Stimulated activated CD8-positive, alpha-beta memory T cell treated with anti-CD3 and anti-CD28 coated beads, Interleukin-12 subunit alpha, Interleukin-12 subunit beta, amount 100 ng/mL, for 4 hours (primary cell): ENCODE data around the gene OLIG1.

Experiments
- DNase-seq: peaks from one replicate; pipeline ENCODE4 v3.0.0-alpha.2; 2020; ENCODE audit warnings: low read depth

The OLIG1 gene

GRCh38 chr21:33101300-33101911 lies 31.5 kb downstream of the OLIG1 start:
- no peak for DNase-seq

- DNase-seq, result no peak
Measured at GRCh38 chr21:33105088-33105487, 35.1 kb downstream of the OLIG1 start.

GRCh38 chr21:33108228-33108627 lies 38.3 kb downstream of the OLIG1 start:
- DNase-seq, result no peak

- no peak for DNase-seq
Measured at GRCh38 chr21:33109574-33110339, 39.8 kb downstream of the OLIG1 start.

GRCh38 chr21:33110340-33110715 lies 40.4 kb downstream of the OLIG1 start:
- DNase-seq, result no peak

GRCh38 chr21:33111577-33111976 lies 41.6 kb downstream of the OLIG1 start:
- no peak for DNase-seq

GRCh38 chr21:33112151-33112550 lies 42.2 kb downstream of the OLIG1 start:
- DNase-seq, result no peak

- DNase-seq, result no peak
Measured at GRCh38 chr21:33112681-33113080, 42.7 kb downstream of the OLIG1 start.

GRCh38 chr21:33113131-33113530 lies 43.2 kb downstream of the OLIG1 start:
- no peak for DNase-seq

- no peak for DNase-seq
Measured at GRCh38 chr21:33114276-33114675, 44.3 kb downstream of the OLIG1 start.

GRCh38 chr21:33115631-33116510 lies 45.9 kb downstream of the OLIG1 start:
- DNase-seq, result no peak

GRCh38 chr21:33116676-33117075 lies 46.7 kb downstream of the OLIG1 start:
- DNase-seq, result no peak

GRCh38 chr21:33117101-33117888 lies 47.4 kb downstream of the OLIG1 start:
- no peak for DNase-seq
